ENCODE data around the gene SSNA1. TPM values are rescaled to one million over a fixed set of nuclear protein-coding genes. Genes with fewer than 3 reads are reported as not detected.

The SSNA1 gene
- total RNA-seq = 64.5 and 90.3 TPM in 2 replicates
- 77.9 and 110 TPM in 2 replicates for polyA plus RNA-seq

- peak; percentile 50 for TF ChIP-seq CTCF (IDR thresholded peaks at IDR 0.05; ENCODE audit: low read depth, low read length)
- H3K4me1 ChIP-seq (ENCODE audit: low read depth) = peaks cover 18% of the 10 kb centered on the region
- H3K27me3 ChIP-seq = no peaks in the 10 kb centered on the region
- peak within 1 kb of the TSS; percentile 96 for H3K27ac ChIP-seq
- H3K9me3 ChIP-seq (ENCODE audit: low read depth) = no peaks in the 10 kb centered on the region
- DNase-seq (ENCODE audit: low read depth in 1 of 2, low spot score in 1 of 2) = peak; percentile 96
- H3K36me3 ChIP-seq = peaks cover 7% of the 10 kb centered on the region
- peak within 1 kb of the TSS; percentile 82 for H3K4me3 ChIP-seq
These were observed at the start of gene SSNA1, which contains the start of gene ANAPC2 for GRCh38 chr9:137188490-137189296. SSNA1 (plus strand) TSS chr9:137188676; CDS start chr9:137188727, 51 bp downstream. ANAPC2 (minus strand) TSS chr9:137188560; CDS start chr9:137188532, 28 bp downstream.

GRCh38 chr9:137138722-137139467 is 49.6 kb upstream of the SSNA1 start, which contains the start of gene GRIN1:
GRIN1 (plus strand) TSS chr9:137139154; CDS start chr9:137139487, 333 bp downstream.
- H3K36me3 ChIP-seq = no peaks in the 10 kb centered on the region
- DNase-seq (ENCODE audit: low read depth in 1 of 2, low spot score in 1 of 2) = peak; percentile 46 to 84
- no peak for TF ChIP-seq CTCF (IDR thresholded peaks at IDR 0.05; ENCODE audit: low read depth, low read length)
- H3K4me1 ChIP-seq (ENCODE audit: low read depth) = no peaks in the 10 kb centered on the region
- H3K27me3 ChIP-seq = peaks cover 98% of the 10 kb centered on the region
- no peak within 1 kb of the TSS for H3K4me3 ChIP-seq
- no peaks in the 10 kb centered on the region for H3K9me3 ChIP-seq (ENCODE audit: low read depth)
- H3K27ac ChIP-seq = no peak within 1 kb of the TSS

- no peak overlapping the region for H3K27ac ChIP-seq
- TF ChIP-seq CTCF (IDR thresholded peaks at IDR 0.05; ENCODE audit: low read depth, low read length) = no peak
- DNase-seq (ENCODE audit: low read depth in 1 of 2, low spot score in 1 of 2) = no peak
- H3K27me3 ChIP-seq = peaks cover 100% of the 10 kb centered on the region
- H3K4me3 ChIP-seq = no peak overlapping the region
- H3K4me1 ChIP-seq (ENCODE audit: low read depth) = no peaks in the 10 kb centered on the region
- H3K36me3 ChIP-seq = no peaks in the 10 kb centered on the region
- no peaks in the 10 kb centered on the region for H3K9me3 ChIP-seq (ENCODE audit: low read depth)
These were observed 48.9 kb upstream of the SSNA1 start for GRCh38 chr9:137139468-137140150.

- no peak for TF ChIP-seq CTCF (IDR thresholded peaks at IDR 0.05; ENCODE audit: low read depth, low read length)
- Histone ChIP-seq H3K4me1 (ENCODE audit: low read depth) (no peaks in the 10 kb centered on the region), H3K4me3 (no peak overlapping the region), H3K36me3 (no peaks in the 10 kb centered on the region), H3K9me3 (ENCODE audit: low read depth) (no peaks in the 10 kb centered on the region), H3K27me3 (peaks cover 92% of the 10 kb centered on the region), H3K27ac (no peak overlapping the region)
- DNase-seq (ENCODE audit: low read depth in 1 of 2, low spot score in 1 of 2) = peak; percentile 17 to 56
These were observed 48.1 kb upstream of the SSNA1 start for GRCh38 chr9:137140151-137141012.
